OCI-LY3 (cell line): ENCODE measurements around the gene MEF2B.

Experiments
- CTCF ChIP-seq: fragments of 200-600, 300-600 bp; sonication (generic); IDR thresholded peaks from 2 replicates; pipeline ENCODE4 v1.5.1; 2014; ENCODE audit warnings: antibody characterized with exemption, low read length, low read depth
- EZH2phosphoT487 ChIP-seq: fragments of 200-600 bp; shearing (Covaris generic); IDR thresholded peaks from 2 replicates; pipeline ENCODE4 v1.6.1; 2018; ENCODE audit warnings: antibody characterized with exemption, mixed run types, low read depth

- TF ChIP-seq CTCF, result no peak
- TF ChIP-seq EZH2phosphoT487, result no peak
Observed at GRCh38 chr19:19165396-19165795, 4.7 kb downstream of the MEF2B start.
